ENCODE measurements around the gene FAM13B. TPM values are rescaled to one million over a fixed set of nuclear protein-coding genes. Genes with fewer than 3 reads are reported as not detected.
"Not testable (repeated sequence)": the region's sequence is repeated elsewhere in the genome, so short reads cannot be mapped to it uniquely, and the experiment has no call there.

FAM13B gene
- total and polyA plus RNA-seq, 2 experiments from 2014 or later, result 10.7 to 15.3 TPM

DNA sequence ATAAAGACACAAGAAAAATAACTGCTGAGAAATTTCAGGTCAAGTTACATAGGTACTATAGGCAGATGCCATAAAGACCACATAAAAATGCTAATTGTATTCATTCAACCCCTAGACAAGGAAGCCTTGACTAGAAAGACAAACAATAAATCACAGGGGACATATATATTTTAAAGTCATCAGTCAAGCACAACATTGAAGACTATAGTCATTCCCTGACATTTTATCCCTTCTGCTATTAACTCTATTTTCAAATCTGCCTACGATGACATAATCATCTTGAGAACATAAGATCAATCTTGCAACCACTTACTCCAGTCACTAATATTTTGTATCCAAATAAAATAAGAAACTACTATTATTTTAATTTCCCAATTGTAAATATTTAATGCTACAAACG lies 38.3 kb downstream of the FAM13B start:
- H3K4me3 ChIP-seq, result no peak overlapping the region
- H3K27me3 ChIP-seq, result no peaks in the 10 kb centered on the region
- no peak for TF ChIP-seq CTCF (IDR thresholded peaks at IDR 0.05; ENCODE audit: low read depth, low read length)
- no peak overlapping the region for H3K27ac ChIP-seq
- H3K36me3 ChIP-seq, result peaks cover 11% of the 10 kb centered on the region
- H3K9me3 ChIP-seq (ENCODE audit: low read depth), result no peaks in the 10 kb centered on the region
- no peak for DNase-seq (ENCODE audit: low read depth in 1 of 2, low spot score in 1 of 2)
- H3K4me1 ChIP-seq (ENCODE audit: low read depth), result no peaks in the 10 kb centered on the region

DNA sequence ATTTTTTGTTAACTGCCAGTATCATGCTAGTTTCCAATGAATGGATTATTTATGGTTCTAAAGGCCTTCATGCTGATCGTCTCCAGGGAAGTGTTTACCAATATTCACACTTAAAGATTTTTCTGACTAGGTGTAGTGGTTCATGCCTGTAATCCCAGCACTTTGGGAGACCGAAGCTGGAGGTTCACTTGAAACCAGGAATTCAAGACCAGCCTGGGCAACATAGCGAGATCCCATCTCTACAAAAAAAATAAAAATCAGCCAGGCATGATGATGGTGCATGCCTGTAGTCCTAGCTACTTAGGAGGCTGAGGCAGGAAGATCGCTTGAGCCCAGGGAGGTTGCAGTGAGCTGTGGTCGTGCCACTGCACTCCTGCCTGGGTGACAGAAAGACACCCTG lies 43.5 kb downstream of the FAM13B start:
- Histone ChIP-seq H3K27me3 (no peaks in the 10 kb centered on the region), H3K4me3 (no peak overlapping the region), H3K27ac (no peak overlapping the region), H3K4me1 (ENCODE audit: low read depth) (no peaks in the 10 kb centered on the region), H3K36me3 (peaks cover 4% of the 10 kb centered on the region), H3K9me3 (ENCODE audit: low read depth) (no peaks in the 10 kb centered on the region)
- TF ChIP-seq CTCF (IDR thresholded peaks at IDR 0.05; ENCODE audit: low read depth, low read length), result no peak
- DNase-seq (ENCODE audit: low read depth in 1 of 2, low spot score in 1 of 2), result no peak

DNA sequence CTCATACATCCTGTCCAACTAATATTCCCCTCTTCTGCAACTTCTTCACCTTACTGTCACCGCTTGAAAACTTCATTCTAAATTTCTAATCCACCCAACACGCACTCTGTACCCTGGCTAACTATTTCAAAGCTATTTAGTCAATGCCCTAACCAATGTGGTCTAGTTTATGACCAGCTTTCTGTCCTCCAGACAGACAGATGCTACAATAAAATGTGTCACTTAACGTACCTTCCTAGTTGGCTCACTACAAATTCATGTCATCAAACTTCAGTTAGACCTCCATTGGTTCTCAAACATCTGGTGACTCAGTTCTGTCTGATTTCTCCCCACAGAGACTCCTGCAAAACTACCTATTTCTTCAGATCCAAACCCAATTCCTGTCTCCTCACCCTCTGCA lies 57.7 kb downstream of the FAM13B start:
- DNase-seq (ENCODE audit: low read depth in 1 of 2, low spot score in 1 of 2), result no peak
- no peaks in the 10 kb centered on the region for H3K27me3 ChIP-seq
- H3K9me3 ChIP-seq (ENCODE audit: low read depth), result no peaks in the 10 kb centered on the region
- no peak overlapping the region for H3K27ac ChIP-seq
- no peak overlapping the region for H3K4me3 ChIP-seq
- H3K36me3 ChIP-seq, result peaks cover 13% of the 10 kb centered on the region
- TF ChIP-seq CTCF (IDR thresholded peaks at IDR 0.05; ENCODE audit: low read depth, low read length), result no peak
- no peaks in the 10 kb centered on the region for H3K4me1 ChIP-seq (ENCODE audit: low read depth)

GRCh38 chr5:137970384-137970783 lies 62.5 kb downstream of the FAM13B start:
- not testable (repeated sequence) for H3K4me1 ChIP-seq (ENCODE audit: low read depth); H3K27me3 ChIP-seq; DNase-seq (ENCODE audit: low read depth in 1 of 2, low spot score in 1 of 2); H3K4me3 ChIP-seq; H3K27ac ChIP-seq; H3K9me3 ChIP-seq (ENCODE audit: low read depth); H3K36me3 ChIP-seq

DNA sequence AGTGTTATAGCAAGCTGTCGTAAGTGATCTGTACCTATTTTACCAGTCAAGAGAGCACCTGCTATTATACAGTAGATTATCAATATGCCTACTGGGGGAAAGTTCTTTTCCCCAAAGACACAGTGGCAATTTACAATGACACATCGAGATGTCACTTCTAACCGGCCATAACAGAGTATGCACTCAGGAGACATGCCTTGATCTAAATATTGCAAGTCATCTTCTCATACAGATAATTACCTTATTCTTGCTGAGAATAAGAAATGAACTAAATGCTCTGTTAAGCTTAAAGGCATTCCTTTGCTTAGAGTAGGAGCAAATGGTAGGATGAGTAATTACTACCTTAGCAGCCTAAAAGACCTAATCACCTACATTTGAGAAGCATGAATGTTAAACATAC lies 72.1 kb downstream of the FAM13B start:
- H3K27ac ChIP-seq, result peak overlapping the region; percentile 46
- no peak for TF ChIP-seq CTCF (IDR thresholded peaks at IDR 0.05; ENCODE audit: low read depth, low read length)

GRCh38 chr5:137960141-137960540 lies 72.7 kb downstream of the FAM13B start:
- Histone ChIP-seq H3K36me3 (peaks cover 19% of the 10 kb centered on the region), H3K9me3 (ENCODE audit: low read depth) (no peaks in the 10 kb centered on the region), H3K4me3 (no peak overlapping the region), H3K27ac (peak overlapping the region; percentile 19), H3K4me1 (ENCODE audit: low read depth) (peaks cover 7% of the 10 kb centered on the region), H3K27me3 (no peaks in the 10 kb centered on the region)
- DNase-seq (ENCODE audit: low read depth in 1 of 2, low spot score in 1 of 2), result peak in 1 of 2 donors; percentile 18
- TF ChIP-seq CTCF (IDR thresholded peaks at IDR 0.05; ENCODE audit: low read depth, low read length), result no peak

More for the DNA sequence above, 72.1 kb downstream of the FAM13B start:
- Histone ChIP-seq H3K4me3 (no peak overlapping the region), H3K9me3 (ENCODE audit: low read depth) (no peaks in the 10 kb centered on the region), H3K27me3 (no peaks in the 10 kb centered on the region), H3K36me3 (peaks cover 19% of the 10 kb centered on the region), H3K4me1 (ENCODE audit: low read depth) (peaks cover 7% of the 10 kb centered on the region)
- DNase-seq (ENCODE audit: low read depth in 1 of 2, low spot score in 1 of 2), result no peak
